HG03064 (cell line): Measurements from ENCODE around the gene P4HTM.

Experiments
- ATAC-seq: cut with Tn5 transposase; IDR thresholded peaks from one replicate; pipeline ENCODE4 v1.9.1; 2021; ENCODE audit warnings: low read depth; ENCODE audit not compliant: unreplicated experiment

Gene P4HTM

DNA sequence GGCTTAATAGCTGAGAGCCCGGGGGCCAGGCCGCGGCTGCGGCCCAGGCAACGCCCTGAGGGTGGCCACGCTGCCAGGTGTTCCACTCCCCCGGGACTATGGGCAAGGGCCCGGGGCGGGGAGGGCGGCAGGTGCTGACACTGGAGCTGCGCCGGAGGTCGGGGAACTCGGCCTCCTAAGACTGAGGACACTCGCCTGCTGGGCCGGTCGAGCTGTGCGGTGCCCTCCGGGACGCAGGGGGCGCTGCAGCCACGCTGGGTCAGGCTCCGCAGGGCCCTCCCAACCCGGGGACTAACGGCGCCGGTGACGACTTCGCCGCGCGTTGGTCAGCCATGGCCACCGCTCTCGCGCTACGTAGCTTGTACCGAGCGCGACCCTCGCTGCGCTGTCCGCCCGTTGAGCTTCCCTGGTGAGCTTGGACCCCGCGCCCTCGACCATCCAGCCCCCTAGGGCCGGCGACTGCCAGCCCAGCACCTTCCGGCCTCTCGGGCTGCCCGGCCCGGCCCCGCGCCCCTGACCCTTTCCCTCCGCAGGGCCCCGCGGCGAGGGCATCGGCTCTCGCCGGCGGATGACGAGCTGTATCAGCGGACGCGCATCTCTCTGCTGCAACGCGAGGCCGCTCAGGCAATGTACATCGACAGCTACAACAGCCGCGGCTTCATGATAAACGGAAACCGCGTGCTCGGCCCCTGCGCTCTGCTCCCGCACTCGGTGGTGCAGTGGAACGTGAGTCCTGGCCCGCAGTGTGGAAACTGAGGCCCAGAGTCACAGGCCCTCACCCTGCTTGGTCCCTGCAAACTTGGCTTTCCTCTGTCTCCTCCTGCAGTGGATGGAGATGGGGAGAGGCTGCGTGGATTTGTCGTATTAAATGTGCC lies 32.0 kb downstream of the P4HTM start, which contains the start of gene NDUFAF3:
Gene NDUFAF3, plus strand, starts transcription at position 309 of the 875 bp plus-strand sequence. Its CDS starts 24 bp downstream, at position 333.
- ATAC-seq = peak; percentile 60

DNA sequence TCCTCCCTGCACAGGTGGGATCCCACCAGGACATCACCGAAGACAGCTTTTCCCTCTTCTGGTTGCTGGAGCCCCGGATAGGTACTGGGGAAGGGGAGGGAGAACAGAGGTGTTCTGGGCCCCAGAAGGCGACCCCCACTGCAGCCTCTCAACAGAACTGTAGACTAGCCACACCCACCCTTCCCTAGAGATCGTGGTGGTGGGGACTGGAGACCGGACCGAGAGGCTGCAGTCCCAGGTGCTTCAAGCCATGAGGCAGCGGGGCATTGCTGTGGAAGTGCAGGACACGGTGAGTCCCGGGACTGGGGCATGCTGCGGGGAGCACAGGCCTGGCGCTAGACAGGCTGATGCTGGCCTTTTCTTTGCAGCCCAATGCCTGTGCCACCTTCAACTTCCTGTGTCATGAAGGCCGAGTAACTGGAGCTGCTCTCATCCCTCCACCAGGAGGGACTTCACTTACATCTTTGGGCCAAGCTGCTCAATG lies 32.7 kb downstream of the P4HTM start:
- ATAC-seq = no peak

DNA sequence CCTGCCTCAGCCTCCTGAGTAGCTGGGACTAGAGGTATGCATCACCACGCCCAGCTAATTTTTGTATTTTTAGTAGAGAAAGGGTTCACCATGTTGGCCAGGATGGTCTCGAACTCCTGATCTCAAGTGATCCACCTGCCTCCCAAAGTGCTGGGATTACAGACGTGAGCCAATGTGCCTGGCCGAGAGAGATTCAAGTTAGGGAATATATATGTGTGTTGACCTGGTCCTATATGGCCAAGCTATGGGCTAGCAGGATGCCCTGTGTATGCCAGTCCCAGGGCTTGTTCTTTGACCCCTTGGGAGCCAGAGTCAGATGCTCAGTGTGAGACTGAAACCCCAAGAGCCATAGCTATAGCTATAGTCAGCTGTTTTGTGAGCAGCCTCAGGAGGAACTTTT lies 33.7 kb downstream of the P4HTM start:
- no peak for ATAC-seq

DNA sequence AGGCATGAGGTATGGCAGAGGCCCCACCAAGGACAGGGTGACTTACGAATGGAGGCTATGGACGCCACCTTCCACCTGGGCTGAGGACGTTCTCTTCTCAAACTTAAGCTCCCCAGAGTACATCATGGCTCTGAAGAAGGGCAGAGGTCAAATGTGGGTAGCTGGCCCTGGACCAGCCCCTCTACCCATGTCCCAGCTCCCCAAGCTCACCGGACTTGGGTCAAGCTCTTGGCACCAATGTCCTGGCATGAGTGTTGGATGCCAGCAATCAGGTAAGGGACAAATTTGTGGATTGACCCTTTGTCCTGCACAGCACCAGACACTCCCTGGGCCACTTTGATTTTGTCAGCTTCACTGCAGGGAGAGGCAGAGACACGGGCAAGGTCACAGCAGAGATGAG lies 34.4 kb downstream of the P4HTM start:
- no peak for ATAC-seq

DNA sequence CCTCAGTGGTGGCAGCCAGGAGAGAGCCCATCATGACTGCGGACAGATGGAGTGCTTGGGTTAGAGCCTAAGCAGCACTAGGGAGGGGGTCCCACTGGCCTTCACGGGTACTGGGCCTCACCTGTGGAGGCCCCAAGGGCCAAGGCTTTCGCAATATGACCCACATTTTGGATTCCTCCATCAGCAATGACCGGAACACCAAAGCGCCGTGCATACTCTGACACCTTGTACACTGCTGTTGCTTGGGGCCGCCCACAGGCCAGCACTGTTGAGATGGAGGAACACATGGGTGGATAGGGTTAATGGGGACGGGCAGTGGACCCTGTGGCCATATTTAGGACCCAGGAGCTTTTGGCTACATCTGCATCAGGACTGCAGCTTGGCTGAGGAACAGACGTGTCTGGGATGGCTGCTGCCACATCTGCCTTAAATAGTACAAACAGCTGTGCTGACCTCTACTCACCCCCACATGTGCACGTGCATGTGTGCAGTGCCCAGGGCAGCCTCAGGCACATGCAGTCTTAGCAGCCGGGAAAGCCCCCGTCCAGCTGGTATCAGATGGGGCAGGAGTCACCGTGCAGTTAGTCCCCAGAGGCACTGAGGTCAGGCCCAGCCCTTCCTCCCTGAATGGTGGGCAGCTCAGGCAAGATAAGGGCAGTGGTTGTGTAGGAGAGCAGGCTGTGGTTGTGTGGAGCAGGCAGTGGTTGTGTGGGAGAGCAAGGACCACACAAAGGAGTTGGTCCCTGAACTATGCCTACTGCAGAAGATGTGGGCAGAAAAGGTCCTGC lies 35.2 kb downstream of the P4HTM start:
- ATAC-seq = no peak

DNA sequence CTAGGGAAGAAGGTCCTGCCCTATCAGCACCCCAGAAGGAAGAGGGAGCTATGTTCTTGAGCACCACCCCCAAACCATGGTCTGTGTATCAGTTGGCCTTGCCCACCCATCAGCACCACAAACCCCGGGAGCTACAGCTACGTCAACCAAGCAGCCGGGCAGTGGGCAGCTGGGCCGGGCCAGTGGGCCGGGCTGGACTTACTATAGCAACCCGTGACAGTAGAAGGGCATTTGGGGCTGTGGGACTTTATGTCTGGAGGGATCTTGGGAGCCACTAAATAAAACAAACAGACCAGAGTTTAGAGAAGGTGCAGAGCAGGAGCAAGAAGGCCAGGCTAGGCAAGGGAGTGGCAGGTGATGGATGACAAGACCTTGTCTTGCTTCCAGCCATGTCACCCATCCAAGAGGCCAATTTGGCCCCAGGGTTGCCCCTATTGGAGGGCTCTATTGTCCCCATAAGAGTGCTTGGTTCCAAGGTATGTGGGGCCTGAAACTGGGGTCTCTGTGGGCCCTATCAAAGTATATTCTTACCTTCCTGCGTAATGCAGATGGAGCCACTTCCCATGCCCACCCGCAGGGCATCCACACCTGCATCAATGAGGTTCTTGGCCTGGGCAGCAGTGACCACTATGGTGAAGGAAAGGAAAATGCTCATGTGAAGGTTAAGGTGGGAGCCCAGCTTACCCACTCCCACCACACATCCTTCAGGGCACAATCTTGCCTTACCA lies 35.9 kb downstream of the P4HTM start:
- no peak for ATAC-seq

DNA sequence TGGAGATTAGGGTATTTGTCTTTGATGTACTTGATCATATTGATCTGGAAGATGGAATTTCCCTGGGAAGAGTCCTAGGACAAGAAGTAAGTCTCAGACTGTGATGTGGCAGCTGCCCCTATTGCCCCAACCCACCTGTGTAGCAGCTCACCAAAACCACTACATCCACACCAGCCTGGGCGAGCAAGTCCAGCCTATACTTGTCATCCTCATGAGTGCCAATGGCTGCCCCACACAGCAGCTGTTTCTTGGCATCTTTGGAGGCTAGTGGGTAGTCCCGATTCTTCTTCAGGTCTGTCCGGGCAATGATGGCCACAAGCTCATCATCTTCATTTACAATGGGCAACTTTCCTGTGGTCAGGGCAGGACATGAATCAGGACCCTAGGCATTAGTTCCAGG lies 36.5 kb downstream of the P4HTM start:
- ATAC-seq = no peak

DNA sequence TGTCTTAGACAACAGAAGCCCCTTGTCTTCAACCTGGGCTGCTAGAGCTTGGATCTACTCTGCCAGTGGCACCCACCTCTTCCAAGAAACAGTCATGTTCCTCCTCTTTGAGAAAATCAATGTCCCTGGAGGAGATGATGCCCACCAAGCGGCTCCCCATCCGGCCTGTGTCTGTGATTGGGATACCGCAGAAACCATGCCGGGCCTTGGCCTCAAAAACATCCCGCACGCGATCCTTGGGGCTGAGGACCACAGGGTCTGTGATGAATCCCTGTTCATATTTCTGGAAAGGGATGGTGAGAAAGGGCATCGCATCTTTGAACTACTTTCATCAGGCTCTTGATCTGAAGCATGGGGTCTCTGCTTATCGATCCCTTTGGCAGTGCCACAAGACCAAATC lies 37.6 kb downstream of the P4HTM start:
- ATAC-seq = no peak

DNA sequence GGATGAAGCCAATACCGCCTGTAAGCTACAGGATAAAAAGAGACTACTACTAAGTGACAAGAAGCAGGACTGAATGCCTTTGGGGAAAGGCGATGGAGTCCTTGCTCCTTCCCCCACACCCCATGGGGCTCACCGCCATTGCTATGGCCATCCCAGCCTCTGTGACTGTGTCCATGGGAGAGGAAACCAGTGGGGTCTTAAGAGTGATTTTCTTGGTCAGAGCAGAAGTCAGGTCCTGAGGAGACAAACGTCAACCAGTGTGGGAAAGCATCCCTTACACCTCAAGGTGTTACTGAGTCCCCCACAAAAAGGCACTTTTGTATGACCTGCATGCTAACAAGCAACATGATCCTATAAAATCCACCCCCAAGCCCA lies 38.2 kb downstream of the P4HTM start:
- no peak for ATAC-seq

DNA sequence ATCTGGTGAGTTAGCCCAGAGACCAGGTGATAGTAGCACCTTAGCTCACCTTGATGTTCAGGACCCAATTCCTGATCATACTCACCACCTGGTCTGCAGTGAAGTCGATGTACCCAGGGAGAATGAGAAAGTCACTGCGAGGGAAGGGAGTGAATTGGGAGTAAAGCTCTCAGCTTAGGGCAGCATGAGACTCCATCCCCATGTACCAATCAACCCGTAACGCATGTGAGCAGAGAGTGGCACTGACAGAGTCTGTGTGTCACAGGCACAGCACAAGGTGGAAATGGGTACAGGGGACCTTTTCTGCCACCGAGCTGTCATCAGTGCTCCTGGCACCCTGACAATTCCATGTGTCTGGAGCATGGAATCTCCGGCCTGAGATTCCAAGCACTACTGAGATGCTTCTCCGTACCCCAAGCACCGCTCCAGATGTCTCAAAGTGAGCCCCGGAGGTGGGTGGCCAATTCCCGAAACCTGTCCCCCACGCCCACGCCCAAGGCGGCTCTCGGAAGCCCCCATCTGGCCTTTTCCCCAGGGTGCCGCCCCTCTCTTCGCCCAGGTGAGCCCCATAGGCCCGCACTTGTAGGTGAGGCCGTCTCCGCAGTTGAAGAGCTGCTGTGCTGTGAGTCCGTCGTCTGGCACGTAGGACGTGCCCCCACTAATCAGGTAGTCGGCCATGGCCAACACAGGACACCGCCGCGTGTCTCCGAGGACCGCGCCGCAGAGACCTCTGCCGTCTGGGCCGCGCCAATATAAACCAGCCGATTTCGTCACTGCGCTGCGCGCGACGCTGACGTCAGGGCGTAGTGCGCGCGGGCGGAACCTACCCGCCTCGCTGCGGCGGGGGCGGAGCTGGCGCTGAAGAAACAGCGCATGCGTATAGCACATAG lies 38.9 kb downstream of the P4HTM start, which contains the start of gene IMPDH2:
Gene IMPDH2, minus strand, starts transcription at position 726 of the 890 bp plus-strand sequence. Its CDS starts 48 bp downstream, at position 678.
- ATAC-seq = peak; percentile 79

DNA sequence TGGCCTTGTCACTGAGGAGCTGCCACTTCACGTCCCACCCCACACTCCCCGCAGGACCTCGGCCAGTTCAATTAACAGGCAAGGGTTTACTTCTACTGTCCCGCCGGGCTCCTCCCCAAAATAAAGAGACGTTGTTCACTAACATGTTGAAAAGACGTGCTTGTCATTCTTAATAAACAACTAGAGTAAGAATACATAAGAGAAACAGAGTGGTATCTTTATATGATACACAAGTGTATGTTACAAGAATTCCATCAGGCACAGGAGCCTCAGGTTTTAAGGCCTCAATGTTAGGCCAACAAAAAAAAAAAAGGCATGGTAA lies 39.5 kb downstream of the P4HTM start:
- ATAC-seq = no peak

DNA sequence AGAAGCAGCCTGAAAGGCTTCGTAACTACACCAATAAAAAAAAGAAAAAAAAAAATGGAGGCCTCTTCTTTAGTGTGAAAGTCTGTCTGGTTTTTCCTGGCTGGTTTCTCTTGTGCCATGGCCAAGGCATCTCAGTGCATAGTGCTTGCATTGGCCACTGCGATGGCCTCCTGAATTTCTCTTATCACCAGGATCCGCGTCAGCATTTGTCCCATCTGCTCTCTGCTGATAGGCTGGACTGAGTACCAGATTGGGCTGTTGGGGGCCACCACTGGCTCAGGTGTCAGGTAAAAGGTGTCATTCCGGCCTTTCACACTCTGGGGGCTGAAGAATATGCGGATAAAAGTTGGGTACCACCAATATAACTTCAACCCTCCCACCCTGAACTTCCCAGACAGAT lies 40.3 kb downstream of the P4HTM start:
- ATAC-seq = no peak

DNA sequence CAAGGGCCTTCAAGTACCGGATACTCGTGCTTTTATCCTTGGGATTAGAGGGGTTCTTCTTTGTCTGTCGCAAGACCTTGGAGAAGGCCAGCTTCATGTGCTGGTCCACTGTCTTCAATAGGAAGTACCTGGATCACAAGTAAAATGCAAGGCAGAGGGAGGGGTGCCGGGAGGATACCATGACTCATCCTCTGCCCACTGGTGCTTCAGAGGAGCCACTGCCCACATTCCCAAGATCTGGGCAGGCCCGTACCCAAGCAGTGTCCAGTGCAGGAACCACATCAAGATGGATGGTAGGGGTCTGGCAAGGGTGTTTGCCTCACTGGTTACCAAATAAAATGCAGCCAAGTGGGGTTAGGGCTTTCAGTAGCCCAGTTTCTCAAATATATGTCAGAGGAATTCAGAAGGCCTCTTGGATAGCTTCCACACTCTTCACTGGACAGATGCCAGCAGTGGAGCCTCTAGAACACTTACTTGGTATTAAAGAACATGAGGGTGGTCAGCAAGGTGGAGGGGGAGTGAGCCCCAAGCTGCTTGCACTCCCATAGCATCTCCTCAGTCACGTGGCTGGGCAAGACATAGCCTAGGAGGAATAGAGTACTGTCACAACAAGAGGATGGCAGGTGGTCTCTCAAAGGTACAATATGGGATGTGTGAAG lies 42.7 kb downstream of the P4HTM start:
- no peak for ATAC-seq

DNA sequence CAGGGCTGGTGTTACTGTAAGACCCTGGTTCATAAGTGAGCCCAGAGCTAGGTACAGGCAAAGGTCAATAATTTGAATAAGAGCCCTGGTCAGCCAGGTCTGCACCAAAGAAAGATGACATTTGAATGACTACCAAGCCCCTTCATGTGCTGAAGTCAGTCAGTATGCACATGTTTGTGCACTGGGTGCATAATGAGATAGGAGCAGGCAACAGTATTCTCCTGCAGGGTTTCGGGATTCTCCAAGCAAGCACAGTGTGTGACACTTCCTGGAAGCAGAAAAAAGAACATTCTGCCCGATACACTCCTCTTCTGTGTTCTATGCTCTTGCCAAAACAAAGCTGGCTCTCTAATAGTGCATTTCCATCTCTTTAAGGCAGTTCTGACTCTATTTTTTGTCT lies 44.6 kb downstream of the P4HTM start:
- no peak for ATAC-seq

DNA sequence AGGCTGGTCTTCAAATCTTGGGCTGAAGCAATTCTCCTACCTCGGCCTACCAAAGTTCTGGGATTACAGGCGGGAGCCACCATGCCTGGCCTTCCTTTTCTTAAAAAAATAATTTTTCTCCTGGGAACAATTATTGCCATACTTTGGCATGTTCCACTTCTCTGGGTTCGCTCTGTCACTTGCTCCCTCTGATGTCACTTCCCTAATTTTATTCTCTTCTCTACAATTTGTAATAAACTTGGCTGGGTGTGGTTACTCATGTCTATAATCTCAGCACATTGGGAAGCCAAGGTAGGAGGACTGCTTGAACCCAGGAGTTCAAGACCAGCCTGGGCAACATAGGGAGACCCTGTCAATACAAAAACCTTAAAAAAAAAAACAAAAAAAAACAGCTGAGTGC lies 45.2 kb downstream of the P4HTM start:
- ATAC-seq = no peak

DNA sequence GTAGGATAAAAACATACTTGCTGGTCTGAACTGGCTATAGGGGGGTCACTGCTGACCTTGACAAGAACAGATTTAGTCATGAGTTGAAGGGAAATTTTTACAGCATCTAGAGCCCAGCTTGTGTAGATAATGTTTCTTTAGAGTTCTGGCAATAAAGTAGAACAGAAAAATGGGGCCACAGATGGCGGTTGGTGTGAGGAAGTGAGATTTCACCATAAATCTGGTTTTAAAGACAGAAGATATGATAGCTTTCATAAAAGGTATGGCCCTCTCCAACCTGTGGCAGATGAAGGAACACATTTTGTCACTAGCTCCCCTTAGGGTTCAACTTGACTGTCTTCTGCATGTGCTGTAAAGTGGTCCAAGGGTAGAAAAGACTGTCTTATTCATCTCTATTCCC lies 63.5 kb downstream of the P4HTM start:
- no peak for ATAC-seq

DNA sequence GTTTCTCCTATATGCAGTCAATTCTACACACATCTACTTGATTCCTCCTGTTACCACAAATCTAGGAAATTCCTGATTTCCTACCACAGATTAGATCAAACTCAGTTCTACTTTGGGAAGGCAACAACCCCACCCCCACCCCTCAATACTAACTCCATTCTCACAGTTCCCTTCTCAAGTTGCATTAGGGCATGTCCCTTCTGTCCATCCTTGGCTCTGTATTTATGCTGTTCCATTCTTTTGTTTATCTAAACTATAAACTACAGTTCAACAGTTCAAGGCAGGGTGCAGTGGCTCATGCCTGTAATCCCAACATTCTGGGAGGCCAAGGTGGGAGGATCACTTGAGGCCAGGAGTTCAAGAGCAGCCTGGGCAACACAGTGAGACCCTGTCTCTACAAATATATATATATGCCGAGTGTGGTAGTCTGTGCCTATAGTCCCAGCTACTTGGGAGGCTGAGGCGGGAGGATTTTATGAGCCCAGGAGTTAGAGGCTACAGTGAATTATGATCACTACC lies 64.4 kb downstream of the P4HTM start:
- ATAC-seq = no peak
